AG04449 (cell line): ENCODE results near the gene ABL1.

Experiments used
- CTCF ChIA-PET: fragments of 350-600 bp; formaldehyde crosslinking; extraction: SDS; loops from one replicate; lab custom pipeline; 2021; ENCODE audit warnings: antibody characterized with exemption; lab: Yijun Ruan, JAX
- POLR2A ChIA-PET: fragments of 400-600, 350-600 bp; formaldehyde crosslinking; extraction: SDS; loops from one replicate; lab custom pipeline; 2020; ENCODE audit warnings: antibody characterized with exemption, inconsistent platforms; lab: Yijun Ruan, JAX
- DNase-seq: peaks from one replicate; pipeline ENCODE4 v3.0.0-alpha.2; 2010; ENCODE audit warnings: low read depth, low spot score
- H3K4me3 ChIP-seq: 2 replicates; pipeline ENCODE4 v1.5.1; 2011; ENCODE audit warnings: low read depth, mild to moderate bottlenecking, control low read depth, low read length
- CTCF ChIP-seq: IDR thresholded peaks from one replicate; pipeline ENCODE4 v1.5.1; 2011; ENCODE audit warnings: mild to moderate bottlenecking, moderate library complexity, low read length, control low read depth, inconsistent platforms; ENCODE audit not compliant: insufficient read depth; ENCODE audit errors: missing control alignments

ABL1 gene

DNA sequence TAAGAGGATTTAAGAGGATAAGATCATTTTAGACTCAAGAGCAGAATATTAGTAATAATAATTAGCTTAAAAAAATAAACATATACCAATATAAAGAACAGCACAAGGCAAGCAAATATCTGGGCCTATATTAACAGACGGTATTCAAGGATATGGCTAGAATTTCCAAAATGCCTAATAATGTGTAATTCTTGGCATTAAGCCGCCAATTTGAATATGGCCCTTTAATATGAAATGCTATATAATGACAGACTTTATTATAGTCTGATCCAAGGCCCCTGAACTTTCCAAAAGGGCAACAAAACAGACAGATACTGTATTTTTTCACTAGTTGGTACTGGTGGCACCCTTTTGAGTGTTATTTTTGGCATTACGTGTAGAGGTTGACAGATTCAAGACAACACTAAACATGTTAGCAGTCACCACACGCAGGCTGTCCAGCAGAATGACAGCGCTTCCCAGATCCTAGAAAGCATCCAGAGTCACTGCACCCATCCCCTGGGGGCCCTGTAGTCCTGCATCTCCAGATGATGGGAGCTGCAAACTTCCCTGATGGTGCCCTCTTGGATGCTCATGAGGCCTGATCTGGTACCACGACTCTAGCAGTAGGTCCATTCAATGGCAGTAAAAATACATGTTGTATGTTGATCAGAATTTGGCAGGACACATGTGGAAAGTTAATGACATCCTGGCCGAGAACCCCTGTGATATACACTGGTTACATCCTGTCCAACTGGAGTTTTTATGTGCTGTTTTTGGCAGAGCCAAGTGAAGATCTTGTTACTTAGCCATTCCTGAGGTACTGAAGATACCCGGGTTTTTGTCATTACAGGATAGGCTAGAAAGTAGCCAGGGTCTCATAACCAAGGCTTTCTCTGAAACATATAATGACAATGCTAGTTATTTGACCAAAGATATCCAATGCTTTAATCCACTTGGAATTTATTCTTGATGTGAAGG, 1.7 kb upstream of the ABL1 start:
- no peak for TF ChIP-seq CTCF
- DNase-seq = peak; percentile 46
- H3K4me3 ChIP-seq = no peak overlapping the region
- CTCF ChIA-PET = interaction anchor here (1.0 to 1.5 kb wide), 6 partner anchors 9 to 59 kb away, joined by 3 to 4 read pairs (median 4); no protein-coding TSS in a partner anchor
- POLR2A ChIA-PET = no interaction called here

- DNase-seq = no peak
- ChIA-PET CTCF (interaction anchor here (1.3 to 2.0 kb wide), 3 partner anchors 11 to 135 kb away, joined by 5 to 10 read pairs (median 5); no protein-coding TSS in a partner anchor), POLR2A (interaction anchor here (0.6 to 3.6 kb wide), 3 partner anchors 11 to 23 kb away, joined by 3 to 19 read pairs (median 4); no protein-coding TSS in a partner anchor)
- H3K4me3 ChIP-seq = peak overlapping the region; percentile 78
- no peak for TF ChIP-seq CTCF
These were observed 616 bp downstream of the ABL1 start for GRCh38 chr9:130835441-130836298.

- no peak for TF ChIP-seq CTCF
- peak overlapping the region; percentile 78 for H3K4me3 ChIP-seq
- CTCF ChIA-PET = interaction anchor here (2.0 kb wide), 1 partner anchor 137 kb away, joined by 10 read pairs; no protein-coding TSS in a partner anchor
- no peak for DNase-seq
- POLR2A ChIA-PET = interaction anchor here (3.6 kb wide), 1 partner anchor 9 kb away, joined by 19 read pairs; no protein-coding TSS in a partner anchor
These were observed 2.0 kb downstream of the ABL1 start for GRCh38 chr9:130837002-130837511.

- TF ChIP-seq CTCF = no peak
- DNase-seq = no peak
- ChIA-PET POLR2A (interaction anchor here (3.6 kb wide), 1 partner anchor 9 kb away, joined by 19 read pairs; no protein-coding TSS in a partner anchor), CTCF (interaction anchor here (1.0 to 1.3 kb wide), 3 partner anchors 10 to 131 kb away, joined by 3 read pairs; no protein-coding TSS in a partner anchor)
- H3K4me3 ChIP-seq = peak overlapping the region; percentile 78
These were observed 2.6 kb downstream of the ABL1 start for GRCh38 chr9:130837643-130838042.

- ChIA-PET POLR2A (no interaction called here), CTCF (interaction anchor here (1.0 to 2.3 kb wide), 6 partner anchors 11 to 138 kb away, joined by 3 to 9 read pairs (median 4); no protein-coding TSS in a partner anchor)
- no peak for DNase-seq
- H3K4me3 ChIP-seq = no peak overlapping the region
- TF ChIP-seq CTCF = no peak
These were observed 4.4 kb downstream of the ABL1 start for GRCh38 chr9:130839132-130840111.
